NCI-H524 (cell line): ENCODE results near the gene FDXR.

ENCODE experiments used
- DNase-seq, 2 experiments: peaks; one replicate each; lab custom pipeline; 2025; lab: John Stamatoyannopoulos, UW

The FDXR gene

DNA sequence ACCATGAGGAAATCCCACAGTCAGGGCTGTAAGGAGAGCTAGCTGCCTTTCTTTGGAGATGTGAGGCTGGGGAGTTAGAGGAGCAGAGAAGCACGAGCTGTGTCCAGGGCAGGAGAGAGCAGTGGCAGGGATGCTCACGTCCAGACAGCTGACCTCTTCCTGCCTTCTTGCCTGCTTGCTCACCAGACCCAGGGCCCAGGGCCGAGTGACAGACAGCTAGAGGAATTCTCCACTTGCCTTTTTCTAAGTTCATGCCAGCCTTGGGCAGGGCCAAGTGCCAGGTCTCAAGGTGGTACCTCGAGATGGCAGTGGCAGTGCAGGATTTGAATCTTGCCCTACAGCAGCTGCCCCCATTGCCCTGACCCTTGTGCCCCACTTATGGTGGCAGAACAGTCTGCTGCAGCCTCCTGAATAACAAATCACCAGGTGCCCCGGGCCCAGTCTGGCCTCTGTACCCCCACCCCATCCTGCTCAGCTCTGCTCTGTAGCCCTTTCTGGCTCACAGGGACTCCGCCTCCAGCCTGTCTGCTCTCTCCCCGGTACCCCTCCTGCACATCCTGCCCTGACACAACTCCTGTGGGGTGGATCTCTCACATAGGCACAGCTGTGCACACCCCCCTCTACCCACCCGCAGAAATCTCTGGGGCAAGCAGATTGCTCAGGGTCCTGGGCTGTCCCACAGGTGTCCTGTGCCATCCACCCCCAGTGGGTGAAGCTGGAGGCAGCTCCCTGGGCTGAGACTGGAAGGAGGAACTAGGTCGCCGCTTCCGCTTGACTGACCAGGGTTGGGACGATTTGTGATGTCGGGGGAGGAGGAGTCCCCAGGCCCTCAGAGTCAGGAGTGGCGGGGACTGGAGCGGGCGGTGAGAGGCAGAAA is 39.1 kb downstream of the FDXR start:
- no peak for DNase-seq

DNA sequence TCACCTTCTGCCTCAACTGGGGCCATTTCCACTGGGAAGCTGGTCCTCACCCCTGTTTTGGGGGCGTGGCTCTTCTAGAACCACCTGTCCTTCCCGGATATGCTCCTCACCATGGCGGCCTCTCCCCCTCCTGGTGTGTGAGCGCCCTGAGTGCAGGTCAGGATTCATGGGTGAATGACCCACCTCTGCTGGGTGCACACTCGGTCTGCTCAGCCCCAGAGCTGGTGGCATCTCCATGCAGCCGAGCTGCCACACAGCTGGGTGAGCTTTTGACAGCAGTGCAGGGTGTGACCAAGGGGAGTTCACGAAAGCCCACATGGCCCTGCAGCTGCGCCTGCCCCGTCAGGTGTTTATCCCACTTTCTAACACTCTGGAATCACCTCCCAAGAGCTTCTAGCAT is 40.4 kb downstream of the FDXR start:
- no peak for DNase-seq

DNA sequence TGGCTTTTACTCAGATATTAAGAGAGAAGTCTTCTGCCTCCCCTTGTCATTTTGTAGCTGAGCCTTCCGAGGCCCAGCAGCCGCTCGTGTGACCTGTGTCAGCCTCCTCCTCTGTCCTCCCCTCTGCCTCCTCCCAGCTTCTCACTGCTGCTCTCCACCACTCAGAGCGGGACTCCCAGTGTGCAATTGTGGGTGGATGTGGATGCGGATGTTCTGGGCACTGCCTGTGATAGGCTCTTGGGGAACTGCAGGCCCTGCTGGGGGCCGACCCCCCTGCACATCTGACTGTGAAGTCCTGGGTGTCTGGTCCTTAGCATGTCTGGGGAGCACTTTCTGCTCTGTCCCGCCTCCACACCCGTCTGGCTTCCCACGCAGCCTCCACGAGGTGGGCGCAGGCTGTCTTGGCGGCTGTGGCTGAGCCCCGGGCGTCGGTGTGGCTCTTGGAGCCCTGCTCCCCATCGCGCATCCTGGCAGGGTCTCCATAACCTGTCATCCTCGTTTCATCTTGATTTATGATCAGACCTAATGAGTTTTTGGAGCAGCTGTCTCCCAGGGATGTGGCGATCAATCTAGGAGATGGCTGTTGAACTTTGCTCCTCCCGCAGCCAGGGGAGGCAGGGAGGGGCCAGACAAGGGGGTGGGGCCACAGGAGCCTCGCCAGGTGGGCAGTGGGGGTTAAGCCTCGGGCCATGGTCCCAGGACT is 41.2 kb downstream of the FDXR start:
- DNase-seq: peak in 1 of 2 experiments; percentile 68

DNA sequence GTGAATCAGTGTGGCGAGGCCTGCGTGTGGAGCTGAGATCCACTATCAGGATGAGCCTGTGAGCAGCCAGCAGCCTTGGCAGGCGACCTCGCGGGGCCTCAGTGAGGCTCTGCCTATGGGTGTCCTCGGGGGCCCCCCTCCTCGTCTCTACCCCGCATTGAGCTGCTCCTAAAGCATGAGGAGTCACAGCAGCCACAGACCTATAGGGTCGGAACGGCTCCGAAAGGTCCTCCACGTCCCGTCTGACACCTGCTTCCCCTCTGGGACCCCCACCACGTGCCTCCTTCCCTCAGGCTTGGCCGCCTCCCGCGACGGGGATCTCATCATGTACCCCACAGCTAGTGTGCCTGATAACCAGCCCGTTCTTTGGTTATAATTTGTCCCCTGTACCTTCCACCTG is 41.9 kb downstream of the FDXR start:
- DNase-seq: no peak

DNA sequence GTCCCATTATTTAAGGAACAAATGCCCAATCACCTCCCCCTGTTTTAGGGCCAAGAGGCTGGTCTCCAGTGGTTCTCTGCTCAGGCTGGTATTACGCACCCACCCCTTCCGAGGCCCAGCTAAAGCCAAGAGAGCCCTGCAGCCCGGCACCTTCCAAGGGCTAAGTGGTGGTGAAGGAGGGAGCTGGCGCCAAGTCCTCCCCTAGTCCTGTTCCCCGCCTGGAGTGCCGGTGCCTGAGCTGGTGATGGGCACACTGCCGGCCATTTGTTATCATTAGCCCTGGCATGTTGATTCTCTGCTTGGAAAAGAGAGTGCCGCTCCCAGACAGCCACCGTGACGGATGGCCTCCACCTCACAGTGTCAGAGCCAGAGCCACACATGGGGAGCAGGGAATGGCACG is 45.0 kb downstream of the FDXR start:
- no peak for DNase-seq

DNA sequence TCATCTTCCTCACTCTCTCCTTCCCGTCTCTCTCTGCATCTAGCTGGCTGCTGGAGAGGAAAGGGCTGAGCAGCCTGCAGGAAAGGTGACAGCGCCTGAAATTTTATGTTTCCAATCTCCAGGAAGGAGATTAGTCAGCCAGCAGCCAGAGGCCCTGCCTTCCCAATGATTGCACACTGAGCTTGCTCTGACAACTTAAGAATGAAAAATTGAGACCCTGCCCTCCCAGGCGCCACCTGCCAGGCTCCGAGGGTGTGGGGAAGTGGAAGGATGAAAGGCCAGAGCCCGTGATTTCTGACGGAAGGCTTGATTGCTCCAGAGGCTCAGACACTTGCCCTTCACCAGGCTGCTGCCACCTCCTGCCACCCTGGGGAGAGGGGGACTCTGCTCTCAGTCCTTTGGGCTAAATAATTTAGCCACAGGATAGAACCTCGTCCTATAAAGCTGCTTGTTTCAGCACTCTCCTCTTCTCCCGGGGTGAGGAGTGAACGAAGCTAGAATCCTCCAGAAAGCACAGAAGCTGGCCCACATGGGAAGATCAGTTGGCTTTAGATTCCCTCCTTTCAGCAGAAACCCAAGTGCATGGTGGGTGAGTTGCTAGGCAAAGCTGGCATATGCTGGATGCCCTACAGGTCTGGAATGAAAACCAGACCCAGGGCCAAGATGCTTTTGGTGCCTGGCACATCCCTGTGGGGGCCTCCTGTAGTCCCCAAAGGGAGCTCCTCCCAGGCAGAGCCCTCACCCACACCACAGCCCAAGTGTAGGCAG is 46.7 kb downstream of the FDXR start:
- peak in 1 of 2 experiments; percentile 76 for DNase-seq

DNA sequence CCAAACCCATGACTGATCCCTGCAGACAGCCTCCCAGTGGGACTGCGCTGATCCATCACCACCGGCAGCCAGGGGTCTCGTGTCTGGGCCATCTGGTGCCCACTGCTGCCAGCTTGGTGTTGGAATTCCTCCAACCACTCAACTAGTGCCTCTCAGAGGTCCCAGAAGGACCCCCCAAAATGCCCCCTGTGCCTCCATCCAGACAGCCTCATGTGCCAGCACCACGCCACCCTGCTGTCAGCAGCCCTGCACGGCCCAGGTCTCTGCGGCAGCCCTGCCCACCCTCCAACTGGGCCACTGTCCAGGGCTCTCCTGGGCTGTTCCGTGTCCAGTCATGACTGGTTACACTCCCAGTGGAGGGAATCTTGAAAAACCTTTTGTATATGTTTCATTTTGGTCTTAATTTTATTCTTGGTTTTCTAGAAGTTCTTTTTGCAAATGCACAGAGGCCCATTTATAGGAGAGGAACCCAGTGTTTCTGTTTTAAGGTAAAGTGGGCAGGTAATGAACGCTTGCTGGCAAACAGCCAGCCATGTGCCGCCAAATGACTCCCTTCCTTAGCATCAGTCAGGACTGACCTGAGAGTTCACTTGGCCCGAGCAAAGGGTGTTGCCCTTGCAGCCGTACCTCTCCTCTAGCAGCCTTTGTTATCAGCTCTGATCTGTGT is 47.7 kb downstream of the FDXR start:
- peak; percentile 59 to 80 for DNase-seq

DNA sequence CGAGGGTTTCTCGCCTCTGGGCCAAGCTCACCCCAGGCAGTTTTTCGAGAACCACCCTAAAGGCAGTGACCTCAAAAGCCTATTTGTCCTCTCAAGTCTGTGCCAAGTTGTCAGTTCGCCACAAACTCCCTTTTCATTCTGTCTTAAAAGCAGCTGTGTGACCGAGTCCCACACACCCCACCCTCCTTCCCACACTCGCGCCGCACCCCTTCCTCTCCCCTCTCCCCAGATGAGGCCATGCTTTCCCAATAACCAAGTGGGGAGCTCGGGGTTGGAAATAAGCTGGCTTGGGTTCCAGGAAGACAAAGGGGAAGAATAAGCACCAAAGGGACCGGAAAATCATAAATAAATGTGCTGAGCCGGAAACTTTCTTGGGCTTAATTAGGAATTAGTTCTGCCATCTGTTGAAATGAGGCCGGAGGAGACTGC is 49.8 kb downstream of the FDXR start:
- peak in 1 of 2 experiments; percentile 55 for DNase-seq

DNA sequence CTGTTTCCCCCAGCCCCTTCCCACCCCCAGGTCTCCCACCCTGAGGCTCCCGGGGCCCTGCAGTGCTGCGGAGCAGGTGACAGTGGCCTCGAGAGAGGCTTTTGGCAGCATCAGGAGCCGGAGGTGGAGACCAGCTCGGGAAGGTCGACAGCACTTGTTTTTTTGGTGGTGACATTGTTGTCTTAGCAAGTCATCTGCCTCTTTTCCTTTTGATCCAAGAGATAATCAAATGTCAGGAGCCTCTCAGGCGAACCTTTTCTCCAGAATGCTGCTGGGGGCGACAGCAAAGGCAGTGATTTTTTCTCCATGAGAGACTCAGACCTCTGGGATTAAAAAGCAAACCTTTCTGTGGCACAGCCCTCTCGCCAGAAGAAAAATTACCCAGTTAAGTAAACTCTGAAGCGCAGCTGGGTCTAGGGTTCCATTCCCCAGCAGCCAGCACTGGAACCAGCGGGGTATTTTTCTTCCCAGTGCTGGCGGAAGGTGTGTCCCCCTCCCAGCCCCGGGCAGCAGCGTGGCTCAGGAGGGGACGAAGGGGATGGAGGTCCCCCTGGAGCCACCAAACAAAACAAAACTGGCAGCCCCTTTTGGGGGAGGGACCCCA is 50.4 kb downstream of the FDXR start:
- DNase-seq: no peak

DNA sequence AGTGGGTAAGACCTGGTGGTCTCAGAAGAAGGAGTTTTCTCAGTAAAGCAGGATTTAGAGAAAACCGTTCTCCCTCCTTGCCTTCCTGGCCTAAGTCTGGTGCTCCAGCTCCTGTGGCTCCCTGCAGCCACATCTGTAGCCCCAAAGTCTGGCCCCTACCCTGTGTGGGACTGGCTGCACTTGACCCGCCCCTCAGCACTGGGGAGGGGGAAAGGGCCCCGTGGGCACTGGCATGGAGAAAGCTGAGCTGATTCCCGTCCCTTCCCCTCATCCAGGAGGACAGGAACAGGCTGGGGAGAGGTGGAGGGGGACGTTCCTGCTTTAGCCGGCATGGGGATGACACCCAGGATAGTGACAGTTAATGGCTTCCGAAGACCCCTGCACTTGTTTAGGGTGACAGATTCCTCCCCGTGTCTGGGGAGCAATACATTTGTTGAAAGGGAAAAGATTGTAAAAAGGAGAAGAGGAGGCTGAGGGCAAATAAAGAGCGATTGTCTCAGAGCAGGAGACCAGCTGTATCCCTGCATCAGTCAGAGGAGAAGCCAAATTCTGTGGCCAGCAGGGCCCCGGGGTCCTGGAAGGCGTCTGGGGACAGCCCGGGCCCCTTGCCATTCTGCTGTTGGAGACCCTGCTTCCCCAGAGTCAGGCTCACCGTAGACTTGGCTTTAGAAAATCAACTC is 51.0 kb downstream of the FDXR start:
- DNase-seq: no peak

DNA sequence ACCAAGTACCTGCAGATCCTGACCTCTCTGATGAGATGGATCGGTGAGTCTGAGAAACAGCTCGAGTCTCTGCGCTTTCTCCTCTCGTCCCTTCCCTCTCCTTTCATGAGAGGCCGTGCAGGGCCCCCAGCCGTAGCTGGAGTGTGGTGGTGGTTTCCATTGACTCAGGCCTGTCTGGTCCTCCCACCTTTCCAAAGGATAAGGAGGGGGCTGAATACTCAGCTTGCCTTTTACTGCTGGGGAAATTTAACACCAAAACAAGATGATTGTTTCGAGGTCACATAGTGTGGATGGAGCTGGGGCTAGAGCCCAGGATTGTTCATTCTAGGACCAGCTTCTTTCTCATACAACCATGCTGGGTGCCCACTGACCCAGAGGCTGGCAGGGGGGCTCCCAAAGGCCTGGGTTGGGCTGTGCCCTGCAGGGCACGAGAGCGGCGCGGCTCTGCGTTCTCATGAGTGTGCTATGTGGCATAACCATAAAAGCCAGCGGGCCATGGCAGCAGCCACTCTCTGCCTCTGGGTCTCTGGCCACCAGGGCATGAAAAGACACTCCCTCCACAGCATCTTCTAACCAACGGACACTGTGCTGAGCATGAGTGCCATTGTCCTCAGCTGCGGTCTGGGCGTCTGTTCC is 52.9 kb downstream of the FDXR start:
- no peak for DNase-seq

DNA sequence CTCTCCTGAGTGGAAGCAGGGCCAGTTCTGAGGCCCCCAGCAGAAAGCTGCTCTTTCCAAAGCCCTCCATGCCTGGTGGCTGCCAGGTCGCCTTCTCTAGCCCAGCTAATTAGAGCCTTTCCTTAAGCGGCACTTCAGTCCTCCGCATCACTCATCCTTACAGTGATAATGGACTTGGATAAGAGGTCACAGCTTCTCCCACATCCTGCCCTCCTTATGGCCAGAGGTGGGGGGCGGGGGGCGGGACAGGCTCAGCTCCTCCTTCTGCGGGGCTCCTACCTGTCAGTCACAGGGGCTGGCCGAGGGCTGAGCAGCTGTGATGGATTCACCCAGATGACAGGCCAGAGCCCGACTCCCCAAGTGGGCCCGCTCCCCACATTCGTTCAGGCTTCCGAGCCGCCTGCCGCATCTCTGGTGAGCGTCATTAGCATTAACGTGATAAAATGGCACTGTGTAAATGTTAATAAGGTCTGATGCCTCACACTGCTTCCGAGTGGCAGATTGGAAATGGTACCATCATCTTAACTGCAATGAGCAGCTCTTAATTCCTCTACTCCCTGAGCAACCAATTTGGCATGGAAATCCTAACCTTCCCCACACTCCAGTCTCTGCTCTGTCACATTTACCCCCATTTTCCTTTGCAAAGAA is 54.4 kb downstream of the FDXR start:
- peak in 1 of 2 experiments; percentile 23 for DNase-seq

DNA sequence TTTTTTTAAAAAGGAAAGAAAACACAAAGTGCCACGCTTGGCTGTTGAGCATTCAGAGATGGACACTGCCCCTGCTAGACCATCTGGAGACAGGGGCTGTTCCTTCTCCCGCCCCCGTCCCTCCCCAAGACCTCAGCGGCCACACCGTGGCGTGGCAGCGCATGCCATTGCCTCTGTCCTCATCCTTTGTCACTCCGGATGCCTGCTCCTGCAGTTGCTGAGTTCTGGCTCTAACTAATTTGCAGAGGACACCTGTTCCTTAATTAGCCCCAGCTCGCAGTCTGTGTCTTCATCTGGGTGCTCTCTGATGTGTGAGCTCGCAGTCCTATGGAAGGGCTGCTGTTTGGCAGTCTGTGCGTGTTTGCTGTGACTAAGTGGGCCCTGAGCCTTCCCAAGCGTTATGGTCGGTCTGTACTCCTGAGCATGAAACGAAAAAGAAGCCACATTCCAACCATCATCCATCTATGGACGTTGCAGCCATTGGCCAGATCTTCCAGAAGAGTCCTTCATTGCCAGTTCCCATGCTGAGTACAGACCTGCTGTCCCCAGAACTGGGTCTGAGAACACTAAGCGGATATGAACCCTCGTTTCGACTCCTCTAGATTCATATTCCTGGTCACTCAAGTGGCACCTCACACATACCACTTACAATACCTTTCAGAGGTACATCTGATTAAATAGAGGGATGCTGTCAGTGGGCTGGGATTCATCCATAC is 55.7 kb downstream of the FDXR start:
- peak; percentile 78 to 91 for DNase-seq

DNA sequence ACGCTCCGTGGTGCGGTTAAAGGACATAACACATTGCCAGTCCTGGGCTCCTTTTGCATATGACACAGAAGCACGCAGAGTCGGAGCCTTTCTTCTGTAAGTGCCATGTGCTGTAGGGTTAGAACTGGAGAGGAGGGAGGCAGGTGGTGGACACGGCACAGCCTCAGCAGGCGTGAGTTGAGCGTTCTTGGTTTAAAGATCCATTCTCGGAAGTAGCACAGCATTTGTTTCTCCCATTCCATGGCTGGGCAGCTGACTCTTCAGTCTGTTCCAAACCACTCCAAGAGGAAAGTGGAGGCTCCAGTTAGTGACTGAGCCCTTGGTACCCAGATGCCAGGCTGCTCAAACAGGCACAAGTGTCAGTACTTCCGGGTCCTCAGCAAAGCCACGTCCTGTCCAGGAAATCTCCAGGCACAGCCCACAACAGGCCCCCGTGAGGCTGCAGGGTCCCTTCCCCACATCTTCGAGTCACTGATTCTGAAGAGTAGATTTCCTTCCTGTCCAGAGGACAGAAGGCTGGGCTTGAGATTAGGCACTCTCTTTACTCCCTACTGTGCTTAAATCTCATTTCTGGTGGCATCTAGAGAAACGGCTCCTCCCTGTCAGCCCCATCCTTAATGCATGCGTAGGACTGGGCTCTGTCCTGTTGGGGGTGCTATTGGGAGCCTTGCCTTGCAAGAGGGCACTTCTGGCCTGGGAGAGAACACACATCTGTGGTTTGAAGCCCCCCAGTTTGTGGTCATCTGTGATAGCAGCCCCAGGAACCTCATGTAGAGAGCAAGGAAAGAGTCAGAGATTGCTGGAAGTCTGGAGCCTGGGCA is 57.0 kb downstream of the FDXR start:
- DNase-seq: peak; percentile 38 to 59

DNA sequence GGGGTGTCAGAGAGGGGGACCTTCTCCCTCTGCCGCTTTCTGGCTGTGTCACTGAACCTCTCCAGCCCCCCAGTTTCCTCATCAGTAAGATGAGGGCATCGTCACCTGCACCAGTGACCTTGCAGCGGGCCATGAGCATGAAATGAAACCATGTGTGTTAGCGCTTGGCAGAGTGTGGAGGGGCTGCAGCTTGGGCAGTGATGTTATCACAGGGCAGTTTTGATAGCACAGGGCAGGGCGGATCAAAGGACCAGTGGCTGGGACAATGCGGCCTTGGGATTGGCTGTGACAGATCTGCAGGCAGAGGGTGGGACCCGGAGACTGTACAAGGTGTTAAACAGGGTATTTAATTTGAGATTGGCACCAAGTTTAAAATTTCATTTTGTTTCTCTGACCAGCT is 57.7 kb downstream of the FDXR start:
- no peak for DNase-seq

DNA sequence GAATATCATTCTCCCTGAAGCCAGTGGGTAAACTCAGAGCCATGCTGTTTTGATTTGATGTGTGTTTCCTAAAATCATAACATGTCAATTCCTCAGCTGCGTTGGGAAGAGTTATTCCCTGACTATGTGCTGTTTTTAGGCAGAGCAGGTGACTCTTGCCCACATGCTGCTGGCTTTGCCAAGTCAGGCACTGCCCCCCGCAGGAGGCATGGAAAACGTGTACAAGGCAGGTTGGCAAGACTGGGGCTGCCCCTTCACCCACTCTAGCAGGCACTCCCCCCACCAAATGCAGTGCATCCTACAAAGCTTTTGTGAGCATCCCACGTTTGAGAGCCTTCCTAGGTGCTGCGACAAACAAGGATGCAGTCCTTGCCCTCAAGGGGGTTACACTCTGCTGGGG is 58.3 kb downstream of the FDXR start:
- peak in 1 of 2 experiments; percentile 47 for DNase-seq
